Brain pericyte (primary cell): ENCODE data around the gene PUM1.
"Not testable (repeated sequence)": the region's sequence is repeated elsewhere in the genome, so short reads cannot be mapped to it uniquely, and the experiment has no call there.

Source experiments
- DNase-seq: peaks from one replicate; pipeline ENCODE4 v3.0.0-alpha.2; 2012; ENCODE audit warnings: low read depth, low spot score

PUM1 gene

GRCh38 chr1:30995990-30996612 is 69.4 kb downstream of the PUM1 start:
- no peak for DNase-seq

- DNase-seq: no peak
These were observed 73.5 kb downstream of the PUM1 start for GRCh38 chr1:30991862-30992606.

- no peak for DNase-seq
These were observed 74.9 kb downstream of the PUM1 start for GRCh38 chr1:30990591-30990990.

- no peak for DNase-seq
These were observed 77.5 kb downstream of the PUM1 start for GRCh38 chr1:30988045-30988444.

- DNase-seq: no peak
These were observed 78.8 kb downstream of the PUM1 start for GRCh38 chr1:30986755-30987154.

GRCh38 chr1:30984991-30985503 is 80.5 kb downstream of the PUM1 start:
- no peak for DNase-seq

GRCh38 chr1:30984165-30984889 is 81.2 kb downstream of the PUM1 start:
- DNase-seq: no peak

GRCh38 chr1:30982937-30983336 is 82.6 kb downstream of the PUM1 start:
- DNase-seq: no peak

GRCh38 chr1:30982431-30982830 is 83.1 kb downstream of the PUM1 start:
- DNase-seq: no peak

GRCh38 chr1:30981172-30981571 is 84.3 kb downstream of the PUM1 start:
- no peak for DNase-seq

GRCh38 chr1:30977511-30977910 is 88.0 kb downstream of the PUM1 start:
- no peak for DNase-seq

GRCh38 chr1:30977105-30977504 is 88.4 kb downstream of the PUM1 start:
- DNase-seq: no peak

- no peak for DNase-seq
These were observed 89.4 kb downstream of the PUM1 start for GRCh38 chr1:30976143-30976542.

GRCh38 chr1:30975217-30975616 is 90.3 kb downstream of the PUM1 start:
- DNase-seq: no peak

- DNase-seq: no peak
These were observed 91.0 kb downstream of the PUM1 start for GRCh38 chr1:30974536-30974935.

GRCh38 chr1:30972349-30972748 is 93.2 kb downstream of the PUM1 start:
- DNase-seq: not testable (repeated sequence)

GRCh38 chr1:30971496-30971895 is 94.0 kb downstream of the PUM1 start:
- DNase-seq: no peak

- DNase-seq: no peak
These were observed 95.6 kb downstream of the PUM1 start for GRCh38 chr1:30969903-30970302.

- no peak for DNase-seq
These were observed 97.1 kb downstream of the PUM1 start for GRCh38 chr1:30968220-30968971.

- no peak for DNase-seq
These were observed 98.7 kb downstream of the PUM1 start for GRCh38 chr1:30966690-30967369.

GRCh38 chr1:30965924-30966599 is 99.5 kb downstream of the PUM1 start:
- DNase-seq: no peak
